ENCODE results near the gene EDC3.

EDC3 gene

GRCh38 chr15:74624020-74624602 lies 71.7 kb downstream of the EDC3 start:
- DNase-seq = no peak

- no peak for DNase-seq
Observed at GRCh38 chr15:74622758-74623157, 73.1 kb downstream of the EDC3 start.

GRCh38 chr15:74621936-74622335 lies 73.9 kb downstream of the EDC3 start:
- DNase-seq = no peak

GRCh38 chr15:74621546-74621920 lies 74.3 kb downstream of the EDC3 start:
- DNase-seq = no peak

- peak; percentile 73 for DNase-seq
Observed at GRCh38 chr15:74620636-74621545, 74.9 kb downstream of the EDC3 start.

- DNase-seq = no peak
Observed at GRCh38 chr15:74619916-74620635, 75.7 kb downstream of the EDC3 start.

- no peak for DNase-seq
Observed at GRCh38 chr15:74618841-74619596, 76.8 kb downstream of the EDC3 start.

- no peak for DNase-seq
Observed at GRCh38 chr15:74616996-74617395, 78.8 kb downstream of the EDC3 start.

- DNase-seq = peak; percentile 77
Observed at GRCh38 chr15:74616366-74616939, 79.4 kb downstream of the EDC3 start.

- peak; percentile 97 for DNase-seq
Observed at GRCh38 chr15:74615508-74616365, 80.1 kb downstream of the EDC3 start, which contains the start of gene CLK3. TSS of gene CLK3 (plus strand) at chr15:74615836. CDS start at chr15:74619197, 3,361 bp downstream.

GRCh38 chr15:74614744-74615507 lies 80.9 kb downstream of the EDC3 start:
- peak; percentile 94 for DNase-seq

- DNase-seq = no peak
Observed at GRCh38 chr15:74613953-74614743, 81.7 kb downstream of the EDC3 start.

- no peak for DNase-seq
Observed at GRCh38 chr15:74613089-74613952, 82.5 kb downstream of the EDC3 start.

- DNase-seq = no peak
Observed at GRCh38 chr15:74612677-74613076, 83.1 kb downstream of the EDC3 start.

GRCh38 chr15:74611834-74612233 lies 84.0 kb downstream of the EDC3 start:
- DNase-seq = no peak

- no peak for DNase-seq
Observed at GRCh38 chr15:74611341-74611740, 84.5 kb downstream of the EDC3 start.

- no peak for DNase-seq
Observed at GRCh38 chr15:74610302-74610951, 85.4 kb downstream of the EDC3 start.

GRCh38 chr15:74609938-74610301 lies 85.9 kb downstream of the EDC3 start:
- no peak for DNase-seq

Data from CD4-positive, alpha-beta T cell treated with Interleukin-6 for 4 hours (primary cell).